C4-2B (cell line): ENCODE results near the gene PDE4D.
"Not testable (repeated sequence)": the region's sequence is repeated elsewhere in the genome, so short reads cannot be mapped to it uniquely, and the experiment has no call there.

Experiments used
- H3K27ac ChIP-seq: fragments of 450-650 bp; 2 replicates; pipeline ENCODE4 v1.5.1; 2017
- CTCF ChIP-seq: fragments of 450-650 bp; conservative IDR thresholded peaks from 2 replicates; pipeline ENCODE4 v1.5.1; 2017; ENCODE audit warnings: mild to moderate bottlenecking
- ZFX ChIP-seq: fragments of 450-650 bp; IDR thresholded peaks from 2 replicates; pipeline ENCODE4 v1.6.1; 2017

PDE4D gene

GRCh38 chr5:59756373-59757035, 137.0 kb downstream of the PDE4D start:
- TF ChIP-seq ZFX = no peak
- TF ChIP-seq CTCF = no peak
- no peak overlapping the region; the same call in 1 of the 2 replicates for H3K27ac ChIP-seq

- TF ChIP-seq CTCF (no peak), ZFX (no peak)
- H3K27ac ChIP-seq = no peak overlapping the region
Measured at GRCh38 chr5:59755476-59755875, 138.1 kb downstream of the PDE4D start.

GRCh38 chr5:59753599-59753998, 139.9 kb downstream of the PDE4D start:
- TF ChIP-seq CTCF (no peak), ZFX (no peak)
- H3K27ac ChIP-seq = no peak overlapping the region

- TF ChIP-seq ZFX (no peak), CTCF (no peak)
- H3K27ac ChIP-seq = no peak overlapping the region
Measured at GRCh38 chr5:59749782-59750520, 143.6 kb downstream of the PDE4D start.

- H3K27ac ChIP-seq = not testable (repeated sequence)
Measured at GRCh38 chr5:59748036-59748663, 145.4 kb downstream of the PDE4D start.

- H3K27ac ChIP-seq = peak overlapping the region; percentile 21
- TF ChIP-seq ZFX = no peak
- TF ChIP-seq CTCF = no peak
Measured at GRCh38 chr5:59746241-59746765, 147.2 kb downstream of the PDE4D start.

GRCh38 chr5:59745415-59745863, 148.1 kb downstream of the PDE4D start:
- peak overlapping the region; percentile 61 for H3K27ac ChIP-seq

More at GRCh38 chr5:59745415-59745863, 148.1 kb downstream of the PDE4D start:
- TF ChIP-seq CTCF = no peak
- no peak for TF ChIP-seq ZFX
